Fibroblast of mammary gland (primary cell): Measurements from ENCODE around the gene SUPT3H.

Experiments used
- DNase-seq: peaks from one replicate; pipeline ENCODE4 v3.0.0-alpha.2; 2010; ENCODE audit warnings: low read depth
- H3K4me3 ChIP-seq: 2 replicates; pipeline ENCODE4 v1.5.1; 2011; ENCODE audit warnings: low read depth, mild to moderate bottlenecking, low read length, moderate library complexity; ENCODE audit not compliant: control insufficient read depth
- CTCF ChIP-seq: conservative IDR thresholded peaks from 2 replicates; pipeline ENCODE4 v1.5.1; 2011; ENCODE audit warnings: low read depth, low read length, inconsistent platforms; ENCODE audit not compliant: control insufficient read depth, insufficient read depth

SUPT3H gene

GRCh38 chr6:45084257-45084656 is 293.5 kb downstream of the SUPT3H start:
- H3K4me3 ChIP-seq: no peak overlapping the region
- no peak for TF ChIP-seq CTCF
- DNase-seq: peak; percentile 20

DNA sequence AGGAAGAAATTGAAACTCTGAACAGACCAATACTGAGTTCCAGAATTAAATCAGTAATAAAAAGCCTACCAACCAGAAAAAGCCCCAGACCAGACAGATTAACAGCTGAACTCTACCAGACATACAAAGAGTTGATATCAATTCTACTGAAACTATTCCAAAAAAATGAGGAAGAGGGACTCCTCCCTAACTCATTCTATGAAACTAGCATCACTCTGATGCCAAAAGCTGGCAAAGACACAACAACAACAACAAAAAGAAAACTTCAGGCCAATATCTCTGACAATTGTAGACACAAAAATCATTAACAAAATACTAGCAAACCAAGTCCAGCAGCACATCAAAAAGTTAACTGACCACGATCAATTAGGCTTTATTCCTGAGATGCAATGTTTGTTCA is 295.6 kb downstream of the SUPT3H start:
- DNase-seq: peak; percentile 31
- TF ChIP-seq CTCF: no peak
- H3K4me3 ChIP-seq: no peak overlapping the region

GRCh38 chr6:45081634-45082033 is 296.1 kb downstream of the SUPT3H start:
- no peak overlapping the region for H3K4me3 ChIP-seq
- TF ChIP-seq CTCF: no peak
- no peak for DNase-seq

DNA sequence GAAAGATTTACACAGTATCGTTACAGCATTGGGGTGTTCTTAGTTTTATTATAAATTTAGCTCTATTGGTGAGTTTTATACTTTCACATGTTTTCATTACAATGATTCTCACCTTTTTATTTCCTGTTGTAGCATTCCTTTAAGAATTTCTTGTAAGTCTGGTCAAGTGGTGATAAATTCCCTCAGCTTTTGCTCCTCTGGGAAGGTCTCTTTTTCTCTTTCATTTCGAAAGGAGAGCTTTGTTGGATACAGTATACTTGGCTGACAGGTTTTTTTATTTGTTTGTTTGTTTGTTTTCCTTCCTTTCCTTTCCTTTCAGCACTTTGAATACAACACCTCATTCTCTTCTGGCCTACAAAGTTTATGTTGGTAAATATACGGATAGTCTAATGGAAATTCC is 299.3 kb downstream of the SUPT3H start:
- no peak for DNase-seq

GRCh38 chr6:45076217-45076930 is 301.4 kb downstream of the SUPT3H start:
- TF ChIP-seq CTCF: no peak
- DNase-seq: peak; percentile 93
- no peak overlapping the region for H3K4me3 ChIP-seq

More for the DNA sequence above, 299.3 kb downstream of the SUPT3H start:
- H3K4me3 ChIP-seq: no peak overlapping the region
- no peak for TF ChIP-seq CTCF

GRCh38 chr6:45075246-45075645 is 302.5 kb downstream of the SUPT3H start:
- DNase-seq: peak; percentile 99
- no peak for TF ChIP-seq CTCF
- no peak overlapping the region for H3K4me3 ChIP-seq
